Sciatic nerve (tissue), 2 donors: ENCODE results near the gene RHEBL1. TPM values are rescaled to one million over a fixed set of nuclear protein-coding genes. Genes with fewer than 3 reads are reported as not detected.
A peak's percentile ranks its signal among the peaks of the same experiment; 100 is the strongest.
"Not testable (repeated sequence)": the region's sequence is repeated elsewhere in the genome, so short reads cannot be mapped to it uniquely, and the experiment has no call there.

Source experiments
- ATAC-seq: fragments of 200-7000 bp; cut with Tn5 transposase; one replicate; pipeline ENCODE4 v1.9.1; 2020; ENCODE audit warnings: mild to moderate bottlenecking, moderate library complexity
- DNase-seq: peaks from one replicate; pipeline ENCODE4 v3.0.0-alpha.2; 2020; ENCODE audit warnings: low spot score
- intact Hi-C: fragments of 100-400 bp; cut with DNase I; formaldehyde crosslinking; loops from one replicate; pipeline ENCODE4 v1.14.2; 2022
- total RNA-seq: library from RNA; stranded (reverse); fragmentation: NEBNext Ultra II Directional; extraction: Animal tissue kit (Norgen Biotek cat#: 25700); gene quantifications from one replicate; pipeline ENCODE4 v1.2.1, GENCODE V29; 2021
- donor health status: DM: no; HTN: no; CAD: no.
- donor health status: DM: no; HTN: no; CAD: no.

The RHEBL1 gene
- total RNA-seq, 1 donor from 2014 or later: 2.7 TPM

GRCh38 chr12:49091056-49091835 lies 21.5 kb upstream of the RHEBL1 start:
- peak; percentile 1 for ATAC-seq
- intact Hi-C loops: no loop called here
- no peak for DNase-seq

GRCh38 chr12:49089821-49090773 lies 20.3 kb upstream of the RHEBL1 start:
- intact Hi-C loops: no loop called here
- ATAC-seq: no peak
- DNase-seq: no peak

GRCh38 chr12:49088932-49089330 lies 19.2 kb upstream of the RHEBL1 start:
- intact Hi-C loops: no loop called here
- ATAC-seq: no peak
- no peak for DNase-seq

GRCh38 chr12:49088150-49088931 lies 18.6 kb upstream of the RHEBL1 start:
- intact Hi-C loops: no loop called here

GRCh38 chr12:49086116-49086515 lies 16.3 kb upstream of the RHEBL1 start:
- DNase-seq: no peak
- no peak for ATAC-seq
- intact Hi-C loops: no loop called here

More at GRCh38 chr12:49088150-49088931, 18.6 kb upstream of the RHEBL1 start:
- peak; percentile 85 for DNase-seq
- ATAC-seq: peak; percentile 89

- ATAC-seq: no peak
These were observed 14.7 kb upstream of the RHEBL1 start for GRCh38 chr12:49084438-49084837.

GRCh38 chr12:49079793-49080192 lies 10.0 kb upstream of the RHEBL1 start:
- DNase-seq: no peak
- ATAC-seq: no peak
- intact Hi-C loops: no loop called here

More at GRCh38 chr12:49084438-49084837, 14.7 kb upstream of the RHEBL1 start:
- intact Hi-C loops: no loop called here
- DNase-seq: no peak

GRCh38 chr12:49070971-49071370 lies 1.2 kb upstream of the RHEBL1 start:
- no peak for ATAC-seq
- intact Hi-C loops: no loop called here
- DNase-seq: no peak

GRCh38 chr12:49068879-49069506 lies 786 bp downstream of the RHEBL1 start:
- ATAC-seq (peak; percentile 2), DNase-seq (no peak)
- intact Hi-C loops: loop anchor here (10.0 kb wide), 2 partner anchors 56 to 166 kb away; no protein-coding TSS in a partner anchor

GRCh38 chr12:49066120-49066519 lies 3.7 kb downstream of the RHEBL1 start:
- intact Hi-C loops: loop anchor here (10.0 kb wide), 2 partner anchors 59 to 169 kb away; no protein-coding TSS in a partner anchor
- no peak for DNase-seq
- ATAC-seq: no peak

- DNase-seq (no peak), ATAC-seq (no peak)
- intact Hi-C loops: loop anchor here (10.0 kb wide), 2 partner anchors 60 to 170 kb away; no protein-coding TSS in a partner anchor
These were observed 5.0 kb downstream of the RHEBL1 start for GRCh38 chr12:49064767-49065152.

GRCh38 chr12:49061916-49062315 lies 7.9 kb downstream of the RHEBL1 start:
- not testable (repeated sequence) for ATAC-seq, DNase-seq
- intact Hi-C loops: loop anchor here (10.0 kb wide), 2 partner anchors 63 to 173 kb away; no protein-coding TSS in a partner anchor

GRCh38 chr12:49061157-49061650 lies 8.6 kb downstream of the RHEBL1 start:
- intact Hi-C loops: loop anchor here (10.0 kb wide), 2 partner anchors 64 to 174 kb away; no protein-coding TSS in a partner anchor
- no peak for DNase-seq
- ATAC-seq: no peak

GRCh38 chr12:49060237-49061156 lies 9.3 kb downstream of the RHEBL1 start, which contains the start of gene KMT2D:
TSS of gene KMT2D (minus strand) at chr12:49060794. CDS start at chr12:49055324, 5,470 bp downstream.
- peak; percentile 91 for ATAC-seq
- intact Hi-C loops: loop anchor here (10.0 kb wide), 2 partner anchors 64 to 174 kb away; no protein-coding TSS in a partner anchor
- DNase-seq: peak; percentile 95

- ATAC-seq (no peak), DNase-seq (peak; percentile 64)
- intact Hi-C loops: loop anchor here (10.0 kb wide), 2 partner anchors 65 to 175 kb away; no protein-coding TSS in a partner anchor
These were observed 10.2 kb downstream of the RHEBL1 start for GRCh38 chr12:49059299-49060171.

GRCh38 chr12:49059045-49059298 lies 10.8 kb downstream of the RHEBL1 start:
- peak; percentile 58 for DNase-seq
- ATAC-seq: no peak
- intact Hi-C loops: no loop called here
